Spleen (tissue), 11 donors: ENCODE data around the gene POLR1C. TPM values are rescaled to one million over a fixed set of nuclear protein-coding genes. Genes with fewer than 3 reads are reported as not detected.

Source experiments
- DNase-seq: peaks from one replicate; pipeline ENCODE4 v3.0.0-alpha.2; 2020
- H3K27ac ChIP-seq, 8 donors: fragments of 200-600 bp; sonication (generic) in 7 of 8; 1 replicate in 4 of 8; 2 replicates in 4 of 8; pipeline versions ENCODE4 v1.5.0 to v1.8.0; 2016 to 2021; ENCODE audit warnings: inconsistent platforms in 4 of 8, mild to moderate bottlenecking in 4 of 8, moderate library complexity in 1 of 8
- H3K27me3 ChIP-seq, 7 donors: fragments of 200-600 bp; sonication (generic) in 6 of 7; replicated peaks in 1 of 7; 1 replicate in 4 of 7; 2 replicates in 3 of 7; pipeline versions ENCODE4 v1.5.0 to v1.8.0; 2016 to 2021; ENCODE audit warnings: inconsistent platforms in 3 of 7, mild to moderate bottlenecking in 1 of 7
- H3K36me3 ChIP-seq, 6 donors: fragments of 200-600 bp; sonication (generic) in 5 of 6; 1 replicate in 4 of 6; 2 replicates in 2 of 6; pipeline versions ENCODE4 v1.5.0 to v1.8.0; 2016 to 2021; ENCODE audit warnings: inconsistent platforms in 2 of 6
- H3K4me1 ChIP-seq, 6 donors: fragments of 200-600 bp; sonication (generic) in 5 of 6; 1 replicate in 3 of 6; 2 replicates in 3 of 6; pipeline versions ENCODE4 v1.5.0 to v1.8.0; 2016 to 2021; ENCODE audit warnings: inconsistent platforms in 3 of 6
- H3K4me3 ChIP-seq, 8 donors: fragments of 200-600 bp; sonication (generic) in 7 of 8; 1 replicate in 4 of 8; 2 replicates in 4 of 8; pipeline versions ENCODE4 v1.5.0 to v1.8.0; 2016 to 2021; ENCODE audit warnings: inconsistent platforms in 4 of 8, mild to moderate bottlenecking in 4 of 8, moderate library complexity in 2 of 8
- H3K9me3 ChIP-seq, 8 donors: fragments of 200-600 bp; sonication (generic) in 7 of 8; 1 replicate in 4 of 8; 2 replicates in 4 of 8; pipeline versions ENCODE4 v1.5.0 to v1.8.0; 2016 to 2021; ENCODE audit warnings: inconsistent platforms in 4 of 8
- CTCF ChIP-seq, 11 experiments: fragments of 200-600 bp in 7 of 11; fragments of 450-650 bp in 4 of 11; sonication (generic) in 4 of 11; IDR thresholded peaks in 8 of 11; conservative IDR thresholded peaks in 3 of 11; 1 replicate in 7 of 11; 2 replicates in 4 of 11; pipeline versions ENCODE4 v1.4.0 to v1.8.0; 2016 to 2021; ENCODE audit warnings: antibody characterized with exemption in 11 of 11, inconsistent platforms in 4 of 11, mild to moderate bottlenecking in 1 of 11
- POLR2A ChIP-seq, 3 donors: fragments of 450-650 bp; IDR thresholded peaks; one replicate each; pipeline ENCODE4 v1.5.1; 2017; ENCODE audit warnings: antibody characterized with exemption in 3 of 3, mild to moderate bottlenecking in 1 of 3
- POLR2AphosphoS5 ChIP-seq, 3 donors: sonication (generic); formaldehyde crosslinking; IDR thresholded peaks; one replicate each; pipeline ENCODE4 v1.5.1; 2017; ENCODE audit warnings: antibody characterized with exemption in 3 of 3
- WGBS, 5 donors: extraction: QIAGEN DNeasy Blood & Tissue Kit in 3 of 5; methylation state at CpG; one replicate each; pipeline versions ENCODE4 v1.1.5 to v1.1.7; 2013 to 2018; 5-methylcytosine and 5-hydroxymethylcytosine counted together
- intact Hi-C: fragments of 100-400 bp; cut with DNase I; formaldehyde crosslinking; loops from one replicate; pipeline ENCODE4 v1.15.0; 2023; ENCODE audit warnings: low total_unique reads
- polyA plus RNA-seq, 3 donors: library from polyadenylated mRNA; stranded (reverse); fragments of 200-250 nt; gene quantifications; one replicate each; pipeline ENCODE4 v1.2.1, GENCODE V29; 2013
- total RNA-seq, 7 donors: library from RNA; depleted of rRNA in 3 of 7; stranded (reverse); fragments of >200 nt in 3 of 7; fragmentation: NEBNext Ultra II Directional in 4 of 7; extraction: Animal tissue kit (Norgen Biotek cat#: 25700) in 4 of 7; gene quantifications; one replicate each; pipeline versions ENCODE4 v1.1.0 to v1.2.1, GENCODE V29; 2016 to 2021
- donor health status: healthy with polysubstance abuse.
- donor health status: DM: no; HTN: no; CAD: no; lungs with moderate emphysema.
- donor health status: DM: no; HTN: no; CAD: no.
- donor health status: Bipolar disorder and iron deficiency.
- donor health status: healthy.
- donor health status: DM: no; HTN: no; CAD: no.
- donor health status: DM: yes; HTN: yes; CAD: no.

Gene POLR1C
- total and polyA plus RNA-seq, 10 donors, result 24.1 to 32.6 (median 28.2) TPM

- Histone ChIP-seq H3K27ac (peak overlapping the region; percentile 58 to 97 (median 92)), H3K9me3 (no peaks in the 10 kb centered on the region), H3K36me3 (peaks cover 5 to 74% (median 60%) of the 10 kb centered on the region in 6 donors), H3K4me3 (peak overlapping the region; percentile 64 to 97 (median 84)), H3K4me1 (peaks cover 33 to 81% (median 50%) of the 10 kb centered on the region in 6 donors), H3K27me3 (no peaks in the 10 kb centered on the region)
- intact Hi-C loops, result no loop called here
- no peak for TF ChIP-seq CTCF (IDR thresholded peaks at IDR 0.05 in 8 of 11, conservative IDR thresholded peaks at IDR 0.05 in 3 of 11)
- TF ChIP-seq POLR2AphosphoS5 (IDR thresholded peaks at IDR 0.05), result no peak
- no peak for TF ChIP-seq POLR2A (IDR thresholded peaks at IDR 0.05)
- DNase-seq, result no peak
- WGBS, 5 donors, result 70 to 82% (median 79%) methylated on average over 9 of the region's 9 CpGs
Measured at GRCh38 chr6:43515808-43516207, 1.1 kb upstream of the POLR1C start.

GRCh38 chr6:43516367-43516696 is 557 bp upstream of the POLR1C start:
- Histone ChIP-seq H3K9me3 (no peaks in the 10 kb centered on the region), H3K27me3 (no peaks in the 10 kb centered on the region), H3K27ac (peak overlapping the region; percentile 58 to 97 (median 92)), H3K4me1 (peaks cover 33 to 76% (median 48%) of the 10 kb centered on the region in 6 donors), H3K4me3 (peak overlapping the region; percentile 64 to 97 (median 84)), H3K36me3 (peaks cover 5 to 74% (median 61%) of the 10 kb centered on the region in 6 donors)
- no peak for DNase-seq
- 0 to 5% (median 1%) methylated on average over 10 of the region's 10 CpGs for WGBS, 5 donors
- TF ChIP-seq POLR2AphosphoS5 (IDR thresholded peaks at IDR 0.05) (no peak), CTCF (IDR thresholded peaks at IDR 0.05 in 8 of 11, conservative IDR thresholded peaks at IDR 0.05 in 3 of 11) (no peak), POLR2A (IDR thresholded peaks at IDR 0.05) (no peak)
- intact Hi-C loops, result no loop called here

GRCh38 chr6:43517505-43518357 is 842 bp downstream of the POLR1C start:
- Histone ChIP-seq H3K9me3 (no peaks in the 10 kb centered on the region), H3K4me3 (peak overlapping the region; percentile 64 to 97 (median 84)), H3K4me1 (peaks cover 33 to 62% (median 47%) of the 10 kb centered on the region in 6 donors), H3K36me3 (peaks cover 3 to 74% (median 61%) of the 10 kb centered on the region in 6 donors), H3K27ac (peak overlapping the region; percentile 43 to 97 (median 92)), H3K27me3 (no peaks in the 10 kb centered on the region)
- WGBS, 5 donors, result 4 to 7% (median 5%) methylated on average over 10 of the region's 10 CpGs
- TF ChIP-seq POLR2AphosphoS5 (IDR thresholded peaks at IDR 0.05), result no peak
- no peak for TF ChIP-seq CTCF (IDR thresholded peaks at IDR 0.05 in 8 of 11, conservative IDR thresholded peaks at IDR 0.05 in 3 of 11)
- no peak for TF ChIP-seq POLR2A (IDR thresholded peaks at IDR 0.05)
- intact Hi-C loops, result no loop called here
- peak; percentile 24 for DNase-seq

- TF ChIP-seq CTCF (IDR thresholded peaks at IDR 0.05 in 8 of 11, conservative IDR thresholded peaks at IDR 0.05 in 3 of 11) (no peak), POLR2AphosphoS5 (IDR thresholded peaks at IDR 0.05) (no peak), POLR2A (IDR thresholded peaks at IDR 0.05) (no peak)
- H3K4me3 ChIP-seq, result no peak overlapping the region
- intact Hi-C loops, result no loop called here
- no peak for DNase-seq
- no peaks in the 10 kb centered on the region for H3K9me3 ChIP-seq
- no peak overlapping the region for H3K27ac ChIP-seq
- WGBS, 5 donors, result 83 to 91% (median 90%) methylated on average over 6 to 8 of the region's 8 CpGs
- no peaks in the 10 kb centered on the region for H3K27me3 ChIP-seq
- peaks cover 0 to 74% (median 64%) of the 10 kb centered on the region in 6 donors for H3K36me3 ChIP-seq
- H3K4me1 ChIP-seq, result peaks cover 26 to 38% (median 31%) of the 10 kb centered on the region in 6 donors
Measured at GRCh38 chr6:43520097-43520496, 3.2 kb downstream of the POLR1C start.
